Measurements from ENCODE around the gene NAA30.

GRCh38 chr14:57390806-57391516 lies 575 bp downstream of the NAA30 start:
- TF ChIP-seq FOXA1 (IDR thresholded peaks at IDR 0.05) (no peak), LEF1 (IDR thresholded peaks at IDR 0.05; ENCODE audit: borderline replicate concordance) (no peak), L3MBTL2 (conservative IDR thresholded peaks at IDR 0.05) (no peak), TARDBP (IDR thresholded peaks at IDR 0.05) (no peak), ZNF384 (IDR thresholded peaks at IDR 0.05) (no peak), HDGF (IDR thresholded peaks at IDR 0.05; ENCODE audit: borderline replicate concordance) (no peak)
